Neural cell (in vitro differentiated cells): ENCODE measurements around the gene DNAJC11. TPM values are rescaled to one million over a fixed set of nuclear protein-coding genes. Genes with fewer than 3 reads are reported as not detected.

Experiments
- H2AFZ ChIP-seq: fragments of 200-600, 300-800 bp; sonication (generic), shearing (Covaris generic); 2 replicates; pipeline ENCODE4 v1.6.0; 2014; ENCODE audit warnings: low read depth, mild to moderate bottlenecking, antibody characterized with exemption, low read length, moderate library complexity
- H3F3A ChIP-seq: fragments of 200-600 bp; shearing (Covaris generic); 2 replicates; pipeline ENCODE4 v1.6.1; 2016; ENCODE audit warnings: mild to moderate bottlenecking, moderate library complexity, mixed read lengths, antibody characterized with exemption, low read length; ENCODE audit not compliant: insufficient read depth, poor library complexity, severe bottlenecking
- H3K27ac ChIP-seq: fragments of 200-600, 300-800 bp; sonication (generic), shearing (Covaris generic); 2 replicates; pipeline ENCODE4 v1.5.1; 2014; ENCODE audit warnings: mild to moderate bottlenecking, low read length, moderate library complexity
- H3K27me3 ChIP-seq: fragments of 300-800, 200-600 bp; sonication (generic), shearing (Covaris generic); 2 replicates; pipeline ENCODE4 v1.6.0; 2014; ENCODE audit warnings: mild to moderate bottlenecking, low read depth, low read length, moderate library complexity; ENCODE audit not compliant: insufficient read depth
- H3K36me3 ChIP-seq: fragments of 300-800, 200-600 bp; sonication (generic), shearing (Covaris generic); 2 replicates; pipeline ENCODE4 v1.5.1; 2014; ENCODE audit warnings: mild to moderate bottlenecking, antibody characterized with exemption, low read length, moderate library complexity; ENCODE audit not compliant: insufficient read depth
- H3K4me2 ChIP-seq: fragments of 300-800, 200-600 bp; sonication (generic), shearing (Covaris generic); 2 replicates; pipeline ENCODE4 v1.6.0; 2014; ENCODE audit warnings: mild to moderate bottlenecking, low read length
- H3K4me3 ChIP-seq: fragments of 300-800, 200-600 bp; sonication (generic), shearing (Covaris generic); 2 replicates; pipeline ENCODE4 v1.5.1; 2014; ENCODE audit warnings: mild to moderate bottlenecking, low read length, moderate library complexity
- H3K79me2 ChIP-seq: fragments of 200-600 bp; shearing (Covaris generic); replicated peaks from 2 replicates; pipeline ENCODE4 v1.6.0; 2014; ENCODE audit warnings: mild to moderate bottlenecking, low read length, moderate library complexity; ENCODE audit not compliant: insufficient read depth
- H3K9ac ChIP-seq: fragments of 300-800, 200-600 bp; sonication (generic), shearing (Covaris generic); 2 replicates; pipeline ENCODE4 v1.6.1; 2016; ENCODE audit warnings: mild to moderate bottlenecking, low read length, mixed read lengths
- H3K9me2 ChIP-seq: fragments of 200-600 bp; shearing (Covaris generic); 2 replicates; pipeline ENCODE4 v1.6.1; 2016; ENCODE audit warnings: mild to moderate bottlenecking, low read length, mixed read lengths; ENCODE audit not compliant: insufficient read depth
- H3K9me3 ChIP-seq: fragments of 200-600, 300-800 bp; sonication (generic), shearing (Covaris generic); 2 replicates; pipeline ENCODE4 v1.6.1; 2016; ENCODE audit warnings: mild to moderate bottlenecking, mixed run types, low read length, moderate library complexity, mixed read lengths
- H4K20me1 ChIP-seq: fragments of 200-600 bp; shearing (Covaris generic); 2 replicates; pipeline ENCODE4 v1.6.1; 2016; ENCODE audit warnings: mild to moderate bottlenecking, mixed run types; ENCODE audit not compliant: insufficient read depth
- CTCF ChIP-seq: fragments of 450-650 bp; IDR thresholded peaks from 2 replicates; pipeline ENCODE4 v1.5.1; 2014; ENCODE audit warnings: antibody characterized with exemption, mild to moderate bottlenecking, moderate library complexity; ENCODE audit not compliant: poor library complexity, severe bottlenecking
- EP300 ChIP-seq: fragments of 450-650 bp; conservative IDR thresholded peaks from 2 replicates; pipeline ENCODE4 v1.6.1; 2014; ENCODE audit warnings: antibody characterized with exemption, mild to moderate bottlenecking, moderate library complexity; ENCODE audit not compliant: poor library complexity, severe bottlenecking
- EZH2 ChIP-seq: fragments of 200-600, 300-800 bp; shearing (Covaris generic), sonication (generic); IDR thresholded peaks from 2 replicates; pipeline ENCODE4 v1.6.1; 2014; ENCODE audit warnings: antibody characterized with exemption, low read length, borderline replicate concordance, mild to moderate bottlenecking; ENCODE audit not compliant: insufficient read depth, poor library complexity, severe bottlenecking
- MXI1 ChIP-seq: fragments of 450-650 bp; conservative IDR thresholded peaks from 2 replicates; pipeline ENCODE4 v1.6.1; 2014; ENCODE audit warnings: antibody characterized with exemption, mild to moderate bottlenecking; ENCODE audit not compliant: poor library complexity, severe bottlenecking
- POLR2AphosphoS5 ChIP-seq: IDR thresholded peaks from 2 replicates; pipeline ENCODE4 v1.6.1; 2012
- RAD21 ChIP-seq: fragments of 450-650 bp; conservative IDR thresholded peaks from 2 replicates; pipeline ENCODE4 v1.6.1; 2014; ENCODE audit warnings: antibody characterized with exemption, mild to moderate bottlenecking, moderate library complexity
- REST ChIP-seq: IDR thresholded peaks from 2 replicates; pipeline ENCODE4 v1.6.1; 2012; ENCODE audit warnings: borderline replicate concordance
- SMC3 ChIP-seq: fragments of 450-650 bp; conservative IDR thresholded peaks from 2 replicates; pipeline ENCODE4 v1.6.1; 2014; ENCODE audit warnings: antibody characterized with exemption, mild to moderate bottlenecking, moderate library complexity; ENCODE audit not compliant: poor library complexity
- TAF1 ChIP-seq: IDR thresholded peaks from 2 replicates; pipeline ENCODE4 v1.6.1; 2012; ENCODE audit warnings: low read depth
- polyA plus RNA-seq: library from polyadenylated mRNA; depleted of rRNA; stranded (reverse); fragments of >200 nt; gene quantifications from 2 replicates; pipeline ENCODE4 v1.2.3, GENCODE V29; 2014

Gene DNAJC11
- polyA plus RNA-seq, 1 donor from 2014 or later = 28.6 TPM

GRCh38 chr1:6668503-6668902 lies 33.1 kb downstream of the DNAJC11 start:
- TF ChIP-seq CTCF = no peak
- TF ChIP-seq EZH2 = no peak
- no peak for TF ChIP-seq REST
- TF ChIP-seq SMC3 = no peak
- TF ChIP-seq TAF1 = no peak
- no peak for TF ChIP-seq POLR2AphosphoS5
- TF ChIP-seq EP300 = no peak
- no peak for TF ChIP-seq MXI1
- TF ChIP-seq RAD21 = no peak
- H3K9me2 ChIP-seq = no peaks in the 10 kb centered on the region
- no peaks in the 10 kb centered on the region for H3K9me3 ChIP-seq
- H3K27me3 ChIP-seq = no peaks in the 10 kb centered on the region
- H3K27ac ChIP-seq = no peak overlapping the region
- no peaks in the 10 kb centered on the region for H4K20me1 ChIP-seq
- no peaks in the 10 kb centered on the region for H3F3A ChIP-seq
- H3K4me3 ChIP-seq = no peak overlapping the region
- H3K36me3 ChIP-seq = no peaks in the 10 kb centered on the region
- no peak overlapping the region for H3K4me2 ChIP-seq
- H3K9ac ChIP-seq = no peak overlapping the region
- H2AFZ ChIP-seq = no peak overlapping the region
- no peaks in the 10 kb centered on the region for H3K79me2 ChIP-seq

GRCh38 chr1:6667139-6667538 lies 34.5 kb downstream of the DNAJC11 start:
- Histone ChIP-seq H3K36me3 (no peaks in the 10 kb centered on the region), H3K79me2 (no peaks in the 10 kb centered on the region), H3F3A (no peaks in the 10 kb centered on the region), H3K27me3 (no peaks in the 10 kb centered on the region), H3K27ac (no peak overlapping the region), H2AFZ (no peak overlapping the region), H4K20me1 (no peaks in the 10 kb centered on the region), H3K4me2 (no peak overlapping the region), H3K9me2 (no peaks in the 10 kb centered on the region), H3K9me3 (no peaks in the 10 kb centered on the region), H3K4me3 (no peak overlapping the region), H3K9ac (no peak overlapping the region)
- no peak for TF ChIP-seq EP300
- TF ChIP-seq MXI1 = no peak
- no peak for TF ChIP-seq TAF1
- no peak for TF ChIP-seq RAD21
- no peak for TF ChIP-seq EZH2
- no peak for TF ChIP-seq CTCF
- no peak for TF ChIP-seq SMC3
- TF ChIP-seq REST = no peak
- no peak for TF ChIP-seq POLR2AphosphoS5
